DMS 273 treated with DMSO at 0.1 percent for 48 hours (cell line): Measurements from ENCODE around the gene JAKMIP3.

Source experiments
- DNase-seq: peaks from one replicate; lab custom pipeline; 2025; lab: John Stamatoyannopoulos, UW

Gene JAKMIP3

GRCh38 chr10:132099389-132100090 lies 33.8 kb downstream of the JAKMIP3 start:
- no peak for DNase-seq

- DNase-seq, result no peak
Observed at GRCh38 chr10:132100091-132100481, 34.3 kb downstream of the JAKMIP3 start.

- no peak for DNase-seq
Observed at GRCh38 chr10:132100556-132101349, 35.0 kb downstream of the JAKMIP3 start.

GRCh38 chr10:132101529-132101928 lies 35.8 kb downstream of the JAKMIP3 start:
- no peak for DNase-seq

- no peak for DNase-seq
Observed at GRCh38 chr10:132102071-132102716, 36.4 kb downstream of the JAKMIP3 start.

GRCh38 chr10:132102717-132103110 lies 37.0 kb downstream of the JAKMIP3 start:
- no peak for DNase-seq

DNA sequence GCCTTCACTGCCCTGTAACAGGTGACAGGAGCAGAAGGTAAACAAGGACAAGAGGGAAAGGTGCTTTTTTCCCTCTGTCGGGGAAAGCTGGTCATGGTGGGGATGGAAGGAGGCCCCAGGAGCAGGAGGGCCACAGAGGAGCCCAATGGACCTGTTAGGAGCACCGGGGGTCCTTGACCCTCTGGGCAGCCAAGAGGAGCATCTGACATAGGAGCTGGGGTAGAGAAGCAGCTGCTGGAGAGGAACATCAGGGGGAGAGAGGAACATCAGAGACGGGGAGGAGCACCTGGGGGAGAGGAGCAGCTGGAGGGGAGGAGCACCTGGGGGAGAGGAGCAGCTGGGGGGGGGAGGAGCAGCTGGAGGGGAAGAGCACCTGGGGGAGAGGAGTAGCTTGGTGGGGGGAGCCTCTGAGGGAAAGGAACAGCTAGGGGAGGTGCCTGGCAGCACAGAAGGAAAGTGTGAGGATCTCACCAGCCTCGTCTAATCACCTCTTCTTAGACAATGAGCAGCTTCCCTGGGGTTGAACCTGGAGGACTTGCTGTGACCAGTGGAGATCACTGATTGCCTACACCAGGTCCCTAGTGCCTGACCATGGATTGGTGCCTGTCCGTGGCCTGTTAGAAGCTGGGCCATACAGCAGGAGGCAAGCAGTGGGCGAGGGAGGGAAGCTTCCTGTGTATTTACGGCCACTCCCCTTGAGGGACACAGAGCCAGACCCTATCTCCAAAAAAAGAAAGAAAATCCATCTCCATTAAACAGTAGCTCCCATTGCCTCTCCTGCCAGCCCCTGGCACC lies 37.6 kb downstream of the JAKMIP3 start:
- DNase-seq, result no peak

- DNase-seq, result no peak
Observed at GRCh38 chr10:132104062-132104461, 38.3 kb downstream of the JAKMIP3 start.

DNA sequence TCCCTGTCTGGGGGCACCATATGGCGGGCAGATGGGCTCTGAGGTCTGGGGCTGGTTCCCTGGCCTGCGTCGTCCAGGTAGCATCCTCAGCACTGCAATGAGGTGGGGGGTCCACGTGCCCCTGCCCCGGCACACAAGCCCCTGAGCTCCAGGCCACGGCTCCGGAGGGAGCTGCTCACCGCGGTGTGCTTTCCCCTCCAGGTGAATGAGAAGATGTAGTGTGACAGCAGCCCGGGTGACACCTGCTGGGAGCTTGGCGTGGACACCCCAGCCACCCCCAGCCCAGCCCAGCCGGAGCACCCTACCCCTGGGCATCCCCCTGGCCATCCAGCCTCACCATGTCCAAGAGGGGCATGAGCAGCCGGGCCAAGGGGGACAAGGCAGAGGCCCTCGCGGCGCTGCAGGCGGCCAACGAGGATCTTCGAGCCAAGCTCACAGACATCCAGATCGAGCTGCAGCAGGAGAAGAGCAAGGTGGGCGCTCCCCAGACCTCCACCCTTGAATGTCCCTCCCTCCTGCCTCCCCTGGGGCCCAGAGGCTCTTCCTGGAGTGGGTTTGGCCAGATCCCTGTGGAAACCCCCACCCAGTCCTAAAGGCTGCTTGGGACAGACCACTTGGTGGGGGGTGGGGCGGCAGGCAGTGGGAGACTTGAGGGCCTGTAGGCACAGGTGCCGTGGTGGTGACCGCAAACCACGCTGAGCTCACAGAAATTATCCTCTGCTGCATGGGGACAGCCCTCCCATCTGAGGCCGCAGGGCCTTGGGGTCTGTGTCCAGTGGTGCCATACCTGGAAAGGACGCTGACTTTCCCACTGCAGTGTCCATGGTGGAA lies 38.9 kb downstream of the JAKMIP3 start:
- DNase-seq, result no peak

GRCh38 chr10:132105302-132105995 lies 39.7 kb downstream of the JAKMIP3 start:
- no peak for DNase-seq

DNA sequence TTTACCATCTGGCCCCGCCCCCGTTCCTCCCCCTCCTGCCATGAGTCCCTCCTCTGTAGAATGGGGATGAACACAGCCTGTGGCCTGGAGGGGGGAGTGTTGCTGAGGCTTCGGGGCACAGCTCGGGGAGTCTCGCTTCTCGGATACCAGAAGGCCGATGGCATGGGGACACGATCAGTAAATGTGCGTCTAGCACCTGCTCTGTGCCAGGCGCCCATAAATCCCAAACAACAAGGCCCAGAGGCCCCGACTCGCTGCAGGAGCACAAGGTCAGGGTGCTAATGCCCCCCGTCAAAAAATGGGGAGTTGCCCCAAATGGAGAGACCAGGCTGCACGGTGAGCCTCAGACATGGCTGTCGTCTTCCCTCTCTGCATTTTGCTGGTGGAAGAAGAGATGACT lies 40.7 kb downstream of the JAKMIP3 start:
- DNase-seq, result no peak

- no peak for DNase-seq
Observed at GRCh38 chr10:132107186-132107948, 41.6 kb downstream of the JAKMIP3 start.

- no peak for DNase-seq
Observed at GRCh38 chr10:132107949-132108877, 42.5 kb downstream of the JAKMIP3 start.

DNA sequence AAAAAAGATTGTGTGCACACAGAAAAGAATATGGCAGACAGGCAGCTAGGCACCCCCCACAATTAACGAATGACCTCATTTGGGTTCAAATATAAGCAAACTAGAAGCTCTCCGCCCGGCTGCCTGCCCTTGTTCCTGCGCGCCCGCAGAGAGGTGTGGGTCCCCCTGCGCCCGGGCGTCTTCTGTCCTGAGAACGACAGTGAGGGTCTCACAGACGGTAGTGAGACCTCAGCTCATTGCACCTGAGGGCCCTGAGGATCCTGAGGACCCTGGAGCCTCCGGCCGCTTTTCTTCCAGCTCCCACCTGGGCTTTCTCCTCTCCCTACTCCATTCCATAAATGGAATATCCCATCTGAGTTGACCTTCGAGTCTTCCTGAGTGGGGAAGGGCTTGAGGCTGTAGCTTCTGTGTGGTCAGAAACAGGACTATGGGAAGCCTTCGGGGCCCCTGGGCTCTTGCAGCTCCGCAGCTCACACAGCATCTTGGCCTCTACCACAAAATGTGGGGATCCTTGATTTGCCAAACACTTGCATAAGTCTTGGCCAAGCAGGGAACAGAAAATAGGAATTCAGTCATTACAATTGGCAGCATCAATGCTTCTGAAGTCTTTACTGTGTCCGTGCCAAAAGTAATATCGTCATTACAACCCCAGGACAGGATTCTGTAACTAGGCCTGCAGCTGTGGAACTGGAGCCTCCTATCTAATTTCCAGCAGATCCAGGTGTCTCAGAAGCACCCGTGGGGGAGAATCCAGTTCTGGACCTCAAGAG lies 43.8 kb downstream of the JAKMIP3 start:
- no peak for DNase-seq

GRCh38 chr10:132110111-132110521 lies 44.4 kb downstream of the JAKMIP3 start:
- no peak for DNase-seq

DNA sequence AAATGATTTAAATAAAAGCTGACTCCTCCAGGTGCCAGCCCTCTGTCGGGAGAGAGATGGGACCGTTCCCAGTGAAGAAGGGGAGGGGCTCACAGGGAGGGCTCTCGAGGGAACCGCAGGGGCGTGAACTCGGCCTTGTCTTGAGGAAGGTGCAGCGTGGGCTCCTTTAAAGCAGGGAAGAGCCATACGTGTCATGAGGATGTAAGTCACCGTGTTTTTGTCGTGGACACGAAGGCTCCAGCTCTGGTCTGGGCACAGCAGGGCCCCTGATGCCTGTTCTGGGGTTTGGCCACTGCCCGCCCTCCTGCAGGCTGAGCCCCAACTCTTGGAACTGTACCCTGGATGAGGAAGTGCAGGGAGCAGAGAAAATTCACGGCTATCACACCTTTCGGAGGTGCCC lies 45.0 kb downstream of the JAKMIP3 start:
- no peak for DNase-seq

DNA sequence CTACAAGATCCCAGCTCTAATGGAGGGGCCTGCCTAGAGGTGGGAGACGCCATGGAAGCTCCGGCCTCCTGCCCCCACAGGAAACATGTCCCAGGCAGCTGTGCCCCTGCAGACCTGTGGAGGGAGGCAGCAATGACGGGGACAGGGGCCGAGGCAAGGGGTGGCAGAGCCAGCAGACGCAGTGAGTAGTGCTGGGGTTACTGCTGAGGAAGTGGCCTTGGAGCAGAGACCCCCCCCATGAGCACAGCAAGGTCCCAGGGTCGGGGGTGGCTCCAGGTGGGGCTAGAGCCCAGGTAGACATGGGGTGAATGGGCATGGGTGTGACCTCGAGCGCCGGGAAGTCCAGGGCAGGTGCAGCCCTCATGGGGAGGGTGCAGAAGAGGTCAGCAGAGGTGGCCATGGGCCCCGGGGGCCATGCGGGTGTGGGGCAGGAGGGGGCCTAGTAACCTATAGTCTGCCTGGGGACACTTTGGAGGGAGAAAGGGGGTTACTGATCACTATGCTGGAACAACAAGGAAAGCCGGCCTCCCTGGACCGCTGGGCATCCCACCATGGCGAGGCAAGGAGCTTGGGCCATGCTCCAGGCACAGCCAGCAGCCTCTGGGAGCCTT lies 45.5 kb downstream of the JAKMIP3 start:
- DNase-seq, result no peak
